HG03045 (cell line): ENCODE results near the gene PAK6.

ENCODE experiments used
- ATAC-seq: cut with Tn5 transposase; IDR thresholded peaks from one replicate; pipeline ENCODE4 v1.9.1; 2021; ENCODE audit warnings: mild to moderate bottlenecking, moderate library complexity; ENCODE audit not compliant: unreplicated experiment

The PAK6 gene

GRCh38 chr15:40307421-40308211 is 68.8 kb downstream of the PAK6 start, which contains the start of gene PLCB2:
Gene PLCB2 (minus strand): TSS chr15:40307935. CDS start chr15:40307672, 263 bp downstream.
- peak; percentile 36 for ATAC-seq

GRCh38 chr15:40309344-40309862 is 70.5 kb downstream of the PAK6 start:
- ATAC-seq: no peak

DNA sequence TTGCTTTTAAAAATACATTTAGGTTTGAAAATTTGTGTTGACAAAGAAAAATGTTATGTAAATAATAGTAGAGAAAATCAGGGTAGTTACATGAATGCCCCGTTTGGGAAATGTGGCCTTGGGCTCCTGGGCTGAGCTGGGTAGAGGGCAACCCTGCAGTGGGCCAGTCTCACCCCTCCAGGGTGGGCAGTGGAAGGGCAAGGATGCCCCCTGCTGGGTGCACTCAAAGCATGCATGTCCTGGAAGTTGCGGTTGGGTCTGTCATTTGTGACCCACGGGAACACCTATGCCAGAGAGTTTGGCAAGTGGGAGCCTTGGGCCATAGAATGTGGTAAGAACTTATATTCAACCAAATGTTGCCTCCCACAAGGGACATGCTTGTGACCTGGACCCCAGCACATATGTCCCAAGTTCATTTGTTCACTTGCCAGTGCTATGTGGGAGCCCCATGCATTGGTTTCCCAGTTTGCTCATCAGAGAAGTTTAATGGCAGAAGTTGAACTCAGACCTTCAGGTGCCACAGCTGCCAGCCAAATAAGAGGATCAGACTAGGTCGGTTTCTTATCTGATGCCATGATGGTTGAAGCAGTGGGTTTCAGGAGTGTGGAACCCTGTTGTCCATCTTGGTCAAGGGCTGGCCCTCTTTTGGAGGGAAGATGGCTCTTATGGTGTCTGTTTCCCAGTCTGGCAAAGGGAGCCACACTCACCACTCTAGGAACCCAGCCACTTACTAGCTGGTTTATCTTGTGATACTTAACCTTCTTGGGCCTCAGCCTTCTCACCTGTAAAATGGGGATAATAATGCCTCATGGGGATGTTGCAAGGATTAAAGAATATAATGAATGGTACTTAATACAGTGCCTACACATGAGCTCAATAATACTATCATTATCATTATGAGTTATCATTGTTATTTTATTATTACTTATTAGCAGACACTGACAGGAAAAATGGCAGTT is 71.4 kb downstream of the PAK6 start:
- no peak for ATAC-seq

DNA sequence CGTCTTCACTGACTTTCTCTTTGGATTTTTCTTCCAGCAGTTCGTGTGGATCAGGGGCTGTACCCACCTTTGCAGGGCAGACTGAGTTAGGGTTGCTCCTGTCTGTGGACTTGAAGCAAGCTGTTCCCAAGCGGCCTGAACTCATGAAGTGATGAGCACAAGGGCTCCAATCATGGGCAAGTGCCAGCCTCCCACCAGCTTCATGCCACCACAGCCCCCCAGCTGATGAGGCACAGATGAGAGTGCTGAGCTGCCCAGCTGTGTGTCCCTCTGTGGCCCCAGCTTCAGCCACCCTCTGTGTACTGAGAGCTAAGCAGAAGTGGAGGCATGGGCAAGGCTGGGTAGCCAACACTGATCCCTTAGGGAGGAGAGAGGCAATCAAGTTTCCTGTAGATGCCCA is 72.1 kb downstream of the PAK6 start:
- ATAC-seq: no peak

DNA sequence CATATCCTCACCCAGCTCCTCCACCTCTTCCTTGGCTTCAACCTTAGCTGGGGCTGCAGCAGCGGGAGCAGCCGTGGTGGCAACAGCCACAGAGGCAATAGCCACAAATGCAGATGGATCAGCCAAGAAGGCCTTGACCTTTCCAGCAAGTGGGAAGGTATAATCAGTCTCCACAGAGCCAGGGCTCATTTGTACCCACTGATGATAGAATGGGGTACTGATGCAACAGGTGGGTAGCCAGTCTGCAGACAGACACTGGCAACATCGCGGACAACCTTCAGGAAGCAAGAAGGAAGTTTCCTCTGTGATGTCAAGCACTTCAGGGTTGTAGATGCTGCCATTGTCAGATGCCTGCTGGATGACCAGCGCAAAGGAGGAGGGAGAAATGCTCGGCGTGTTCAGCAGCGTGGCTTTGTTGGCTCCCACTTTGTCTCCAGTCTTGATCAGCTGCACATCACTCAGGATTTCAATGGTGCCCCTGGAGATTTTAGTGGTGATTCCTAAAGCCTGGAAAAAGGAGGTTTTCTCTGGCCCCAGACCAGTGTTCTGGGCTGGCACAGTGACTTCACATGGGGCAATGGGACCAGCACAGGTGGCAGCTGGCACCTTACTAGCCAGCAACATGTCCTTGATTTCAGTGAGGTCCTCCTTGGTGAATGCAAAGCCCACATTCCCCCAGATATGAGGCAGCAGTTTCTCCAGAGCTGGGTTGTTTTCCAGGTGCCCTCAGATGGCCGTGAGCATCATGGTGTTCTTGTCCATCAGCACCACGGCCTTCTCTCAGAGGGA is 73.7 kb downstream of the PAK6 start:
- ATAC-seq: no peak

- no peak for ATAC-seq
These were observed 74.9 kb downstream of the PAK6 start for GRCh38 chr15:40313531-40314398.

GRCh38 chr15:40314723-40315276 is 75.9 kb downstream of the PAK6 start:
- ATAC-seq: no peak

DNA sequence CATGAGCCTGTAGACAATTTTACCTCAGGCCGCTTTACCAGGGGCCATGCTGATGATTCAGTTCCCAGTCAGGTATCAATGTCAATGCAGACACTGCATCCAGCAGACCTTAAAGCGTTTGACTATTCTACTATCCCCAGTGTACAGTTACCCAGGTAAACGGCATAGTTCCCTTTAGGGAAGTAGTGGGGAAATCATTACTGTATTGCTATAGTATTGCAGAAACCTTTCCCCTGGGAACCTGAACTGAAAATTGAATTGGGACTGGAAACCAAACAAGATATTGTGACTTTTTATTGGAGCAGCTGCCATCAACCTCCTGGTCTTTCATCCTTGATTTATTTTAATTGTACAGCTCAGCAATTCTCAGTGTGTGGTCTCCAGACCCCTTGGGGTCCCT is 78.1 kb downstream of the PAK6 start:
- ATAC-seq: no peak

GRCh38 chr15:40317580-40317979 is 78.7 kb downstream of the PAK6 start:
- no peak for ATAC-seq

DNA sequence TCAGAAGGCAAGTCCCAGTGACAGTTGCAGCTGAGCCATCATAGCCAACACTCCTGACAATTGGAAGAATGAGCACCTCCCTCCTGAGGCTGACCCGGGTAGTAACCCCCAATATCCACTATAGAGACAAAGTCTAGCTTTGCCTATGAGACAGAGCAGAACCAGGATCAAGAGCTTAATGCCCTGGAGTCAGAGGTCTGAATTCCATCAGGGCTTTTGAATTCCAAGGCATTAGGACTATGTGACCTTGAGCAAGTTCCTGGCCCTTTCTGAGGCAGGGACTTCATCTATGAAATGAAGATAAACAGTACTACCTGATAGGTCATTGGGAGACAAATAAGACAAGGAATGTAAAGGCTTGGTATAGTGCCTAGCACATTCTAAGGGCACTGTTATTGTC is 81.5 kb downstream of the PAK6 start:
- ATAC-seq: no peak

DNA sequence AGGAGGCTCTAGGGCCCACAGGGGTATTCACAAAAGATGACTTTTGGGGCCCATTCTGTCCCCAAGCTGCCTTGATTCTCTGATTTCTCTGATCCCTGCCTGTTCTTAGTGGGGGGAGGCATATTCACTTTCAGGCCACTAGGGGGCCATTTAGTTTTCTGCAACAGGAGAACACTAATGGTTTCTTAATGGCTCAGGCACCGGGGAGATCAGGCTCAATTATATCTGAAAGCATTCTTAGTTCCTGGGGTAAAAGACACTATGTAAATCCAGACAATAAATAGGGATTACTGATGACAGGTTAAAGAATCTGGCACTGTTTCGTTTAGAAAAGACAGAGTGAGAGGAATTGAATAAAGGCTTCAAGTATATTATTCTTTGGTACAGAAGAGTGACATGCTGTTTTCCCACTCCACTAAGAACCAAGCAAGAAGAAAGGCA is 82.1 kb downstream of the PAK6 start:
- ATAC-seq: no peak

- no peak for ATAC-seq
These were observed 83.8 kb downstream of the PAK6 start for GRCh38 chr15:40322531-40323238.

- ATAC-seq: peak; percentile 88
These were observed 84.5 kb downstream of the PAK6 start, which contains the start of gene INAFM2 for GRCh38 chr15:40323239-40323952. Gene INAFM2 (plus strand): TSS chr15:40323692. CDS start chr15:40324056, 364 bp downstream.

DNA sequence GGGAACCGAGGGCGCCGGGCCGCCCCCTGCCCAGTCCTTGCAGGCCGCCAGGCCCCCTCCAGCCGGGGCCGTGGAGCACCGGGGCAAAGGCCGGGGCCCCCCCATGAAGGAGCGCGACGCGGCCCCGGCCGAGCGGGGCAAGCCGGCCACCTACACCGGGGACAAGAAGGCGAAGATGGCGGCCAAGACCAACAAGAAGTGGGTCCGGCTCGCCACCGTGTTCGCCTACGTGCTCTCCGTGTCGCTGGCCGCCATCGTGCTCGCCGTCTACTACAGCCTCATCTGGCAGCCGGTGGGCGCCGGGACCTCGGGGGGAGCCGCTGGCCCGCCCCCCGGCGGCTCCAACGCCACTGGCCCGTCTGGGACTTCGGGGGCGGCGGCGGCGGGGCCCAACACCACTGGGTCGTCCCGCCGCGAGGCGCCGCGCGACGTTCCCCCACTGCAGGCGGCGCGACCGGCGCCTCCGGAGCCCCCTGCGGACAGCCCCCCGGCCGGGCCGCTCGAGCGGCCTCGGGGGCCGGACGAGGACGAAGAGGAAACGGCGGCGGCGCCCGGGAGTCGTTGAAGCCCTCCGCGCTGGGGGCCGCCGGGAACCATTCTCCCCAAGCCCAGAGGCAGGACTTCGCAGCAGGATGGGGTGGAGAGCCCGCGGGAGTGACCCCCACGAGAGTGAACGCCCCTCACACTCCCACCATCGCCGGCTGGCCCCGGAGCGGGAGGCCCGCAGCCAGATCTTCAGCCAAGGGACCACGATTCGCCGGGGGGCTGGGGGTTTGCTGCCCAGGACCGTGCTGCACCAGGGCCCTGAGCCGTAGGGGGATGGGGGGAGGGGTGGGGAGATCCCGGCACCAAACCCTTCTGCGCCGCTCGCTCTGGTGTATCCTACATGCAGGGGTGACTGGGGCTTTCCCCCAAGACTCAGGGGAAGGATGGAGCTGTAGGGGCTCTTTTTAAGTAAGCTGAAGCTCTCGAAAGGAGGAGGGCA is 85.4 kb downstream of the PAK6 start:
- peak; percentile 24 for ATAC-seq

- no peak for ATAC-seq
These were observed 86.3 kb downstream of the PAK6 start for GRCh38 chr15:40325188-40325587.

GRCh38 chr15:40325700-40326099 is 86.8 kb downstream of the PAK6 start:
- no peak for ATAC-seq
